ENCODE results near the gene EFHB.
"Not testable (repeated sequence)": the region's sequence is repeated elsewhere in the genome, so short reads cannot be mapped to it uniquely, and the experiment has no call there.

Gene EFHB

DNA sequence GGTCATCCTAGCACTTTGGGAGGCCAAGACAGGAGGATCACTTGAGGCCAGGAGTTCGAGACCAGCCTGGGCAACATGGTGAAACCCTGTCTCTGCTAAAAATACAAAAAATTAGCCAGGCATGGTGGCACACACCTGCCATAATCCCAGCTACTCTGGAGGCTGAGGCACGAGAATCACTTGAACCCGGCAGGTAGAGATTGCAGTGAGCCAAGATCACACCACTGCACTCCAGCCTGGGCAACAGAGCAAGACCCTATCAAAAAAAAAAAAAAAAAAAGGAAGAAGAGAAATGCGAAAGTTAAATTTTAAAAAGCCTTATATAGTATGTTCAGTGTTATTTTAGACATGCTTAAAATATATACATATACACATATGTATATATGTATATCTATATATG lies 46.9 kb downstream of the EFHB start:
- H3K9me3 ChIP-seq (ENCODE audit: control insufficient read depth in 1 of 2, low read length in 2 of 2); H3K27ac ChIP-seq (ENCODE audit: low read length); H3K4me3 ChIP-seq (ENCODE audit: low read depth in 1 of 2, low read length in 2 of 2); H3K4me1 ChIP-seq (ENCODE audit: control insufficient read depth in 1 of 2, insufficient read depth in 2 of 2, low read length in 2 of 2); H3K36me3 ChIP-seq (ENCODE audit: control insufficient read depth in 1 of 2, insufficient read depth in 2 of 2, low read length in 2 of 2); H3K27me3 ChIP-seq (ENCODE audit: low read depth, low read length): not testable (repeated sequence)

DNA sequence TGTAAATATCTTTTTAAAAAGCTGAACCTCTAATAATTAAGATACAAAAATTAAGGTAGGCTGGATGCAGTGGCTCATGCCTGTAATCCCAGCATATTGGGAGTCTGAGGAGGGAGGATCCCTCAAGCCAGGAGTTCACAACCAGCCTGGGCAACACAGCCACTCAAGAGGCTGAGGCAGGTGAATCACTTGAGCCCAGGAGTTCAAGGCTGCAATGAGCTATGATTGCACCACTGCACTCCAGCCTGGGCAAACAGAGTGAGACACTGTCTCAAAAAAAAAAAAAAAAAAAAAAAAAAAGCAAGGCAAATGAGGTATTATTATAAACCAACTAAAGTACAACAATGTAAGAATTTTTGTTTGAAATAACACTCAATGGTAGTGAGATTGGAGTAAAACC lies 47.6 kb downstream of the EFHB start:
- Histone ChIP-seq H3K27me3 (ENCODE audit: low read depth, low read length) (no peaks in the 10 kb centered on the region), H3K27ac (ENCODE audit: low read length) (no peak overlapping the region), H3K9me3 (ENCODE audit: control insufficient read depth in 1 of 2, low read length in 2 of 2) (no peaks in the 10 kb centered on the region), H3K36me3 (ENCODE audit: control insufficient read depth in 1 of 2, insufficient read depth in 2 of 2, low read length in 2 of 2) (no peaks in the 10 kb centered on the region), H3K4me1 (ENCODE audit: control insufficient read depth in 1 of 2, insufficient read depth in 2 of 2, low read length in 2 of 2) (no peaks in the 10 kb centered on the region), H3K4me3 (ENCODE audit: low read depth in 1 of 2, low read length in 2 of 2) (no peak overlapping the region)

GRCh38 chr3:19885468-19885867 lies 48.5 kb downstream of the EFHB start:
- no peaks in the 10 kb centered on the region for H3K4me1 ChIP-seq (ENCODE audit: control insufficient read depth in 1 of 2, insufficient read depth in 2 of 2, low read length in 2 of 2)
- no peaks in the 10 kb centered on the region for H3K36me3 ChIP-seq (ENCODE audit: control insufficient read depth in 1 of 2, insufficient read depth in 2 of 2, low read length in 2 of 2)
- no peak overlapping the region for H3K4me3 ChIP-seq (ENCODE audit: low read depth in 1 of 2, low read length in 2 of 2)
- H3K27me3 ChIP-seq (ENCODE audit: low read depth, low read length): no peaks in the 10 kb centered on the region
- no peaks in the 10 kb centered on the region for H3K9me3 ChIP-seq (ENCODE audit: control insufficient read depth in 1 of 2, low read length in 2 of 2)
- H3K27ac ChIP-seq (ENCODE audit: low read length): no peak overlapping the region

GRCh38 chr3:19881852-19882251 lies 52.2 kb downstream of the EFHB start:
- no peaks in the 10 kb centered on the region for H3K9me3 ChIP-seq (ENCODE audit: control insufficient read depth in 1 of 2, low read length in 2 of 2)
- no peaks in the 10 kb centered on the region for H3K4me1 ChIP-seq (ENCODE audit: control insufficient read depth in 1 of 2, insufficient read depth in 2 of 2, low read length in 2 of 2)
- no peaks in the 10 kb centered on the region for H3K27me3 ChIP-seq (ENCODE audit: low read depth, low read length)

GRCh38 chr3:19881036-19881435 lies 53.0 kb downstream of the EFHB start:
- no peaks in the 10 kb centered on the region for H3K9me3 ChIP-seq (ENCODE audit: control insufficient read depth in 1 of 2, low read length in 2 of 2)
- no peak overlapping the region for H3K4me3 ChIP-seq (ENCODE audit: low read depth in 1 of 2, low read length in 2 of 2)
- no peaks in the 10 kb centered on the region for H3K4me1 ChIP-seq (ENCODE audit: control insufficient read depth in 1 of 2, insufficient read depth in 2 of 2, low read length in 2 of 2)
- no peaks in the 10 kb centered on the region for H3K27me3 ChIP-seq (ENCODE audit: low read depth, low read length)
- no peaks in the 10 kb centered on the region for H3K36me3 ChIP-seq (ENCODE audit: control insufficient read depth in 1 of 2, insufficient read depth in 2 of 2, low read length in 2 of 2)
- no peak overlapping the region for H3K27ac ChIP-seq (ENCODE audit: low read length)

More at GRCh38 chr3:19881852-19882251, 52.2 kb downstream of the EFHB start:
- H3K27ac ChIP-seq (ENCODE audit: low read length): no peak overlapping the region
- no peaks in the 10 kb centered on the region for H3K36me3 ChIP-seq (ENCODE audit: control insufficient read depth in 1 of 2, insufficient read depth in 2 of 2, low read length in 2 of 2)
- no peak overlapping the region for H3K4me3 ChIP-seq (ENCODE audit: low read depth in 1 of 2, low read length in 2 of 2)

GRCh38 chr3:19877656-19878055 lies 56.4 kb downstream of the EFHB start:
- no peak overlapping the region for H3K27ac ChIP-seq (ENCODE audit: low read length)
- H3K27me3 ChIP-seq (ENCODE audit: low read depth, low read length): no peaks in the 10 kb centered on the region
- H3K36me3 ChIP-seq (ENCODE audit: control insufficient read depth in 1 of 2, insufficient read depth in 2 of 2, low read length in 2 of 2): no peaks in the 10 kb centered on the region
- no peaks in the 10 kb centered on the region for H3K4me1 ChIP-seq (ENCODE audit: control insufficient read depth in 1 of 2, insufficient read depth in 2 of 2, low read length in 2 of 2)
- H3K4me3 ChIP-seq (ENCODE audit: low read depth in 1 of 2, low read length in 2 of 2): no peak overlapping the region
- H3K9me3 ChIP-seq (ENCODE audit: control insufficient read depth in 1 of 2, low read length in 2 of 2): no peaks in the 10 kb centered on the region

- no peak overlapping the region for H3K4me3 ChIP-seq (ENCODE audit: low read depth in 1 of 2, low read length in 2 of 2)
- no peaks in the 10 kb centered on the region for H3K9me3 ChIP-seq (ENCODE audit: control insufficient read depth in 1 of 2, low read length in 2 of 2)
These were observed 67.2 kb downstream of the EFHB start for GRCh38 chr3:19866751-19867347.

GRCh38 chr3:19855318-19855717 lies 78.7 kb downstream of the EFHB start:
- not testable (repeated sequence) for H3K27me3 ChIP-seq (ENCODE audit: low read depth, low read length); H3K27ac ChIP-seq (ENCODE audit: low read length); H3K4me1 ChIP-seq (ENCODE audit: control insufficient read depth in 1 of 2, insufficient read depth in 2 of 2, low read length in 2 of 2); H3K9me3 ChIP-seq (ENCODE audit: control insufficient read depth in 1 of 2, low read length in 2 of 2); H3K36me3 ChIP-seq (ENCODE audit: control insufficient read depth in 1 of 2, insufficient read depth in 2 of 2, low read length in 2 of 2); H3K4me3 ChIP-seq (ENCODE audit: low read depth in 1 of 2, low read length in 2 of 2)

More at GRCh38 chr3:19866751-19867347, 67.2 kb downstream of the EFHB start:
- Histone ChIP-seq H3K4me1 (ENCODE audit: control insufficient read depth in 1 of 2, insufficient read depth in 2 of 2, low read length in 2 of 2) (no peaks in the 10 kb centered on the region), H3K27me3 (ENCODE audit: low read depth, low read length) (no peaks in the 10 kb centered on the region), H3K36me3 (ENCODE audit: control insufficient read depth in 1 of 2, insufficient read depth in 2 of 2, low read length in 2 of 2) (no peaks in the 10 kb centered on the region), H3K27ac (ENCODE audit: low read length) (no peak overlapping the region)

GRCh38 chr3:19846609-19847008 lies 87.4 kb downstream of the EFHB start:
- H3K36me3 ChIP-seq (ENCODE audit: control insufficient read depth in 1 of 2, insufficient read depth in 2 of 2, low read length in 2 of 2); H3K27me3 ChIP-seq (ENCODE audit: low read depth, low read length); H3K27ac ChIP-seq (ENCODE audit: low read length); H3K4me3 ChIP-seq (ENCODE audit: low read depth in 1 of 2, low read length in 2 of 2); H3K4me1 ChIP-seq (ENCODE audit: control insufficient read depth in 1 of 2, insufficient read depth in 2 of 2, low read length in 2 of 2); H3K9me3 ChIP-seq (ENCODE audit: control insufficient read depth in 1 of 2, low read length in 2 of 2): not testable (repeated sequence)
